HEK293 (cell line): Measurements from ENCODE around the gene VPS13D.
A peak's percentile ranks its signal among the peaks of the same experiment; 100 is the strongest.

Source experiments
- CTCF ChIA-PET: fragments of 350-600 bp; formaldehyde crosslinking; extraction: SDS; loops from one replicate; lab custom pipeline; 2021; ENCODE audit warnings: antibody characterized with exemption; lab: Yijun Ruan, JAX
- POLR2A ChIA-PET: fragments of 300-600 bp; formaldehyde crosslinking; extraction: SDS; loops from one replicate; lab custom pipeline; 2020; ENCODE audit warnings: antibody characterized with exemption, inconsistent platforms; lab: Yijun Ruan, JAX
- H3K27ac ChIP-seq: fragments of 200-500 bp; sonication (Bioruptor generic); 2 replicates; pipeline ENCODE4 v1.5.1; 2014; ENCODE audit warnings: low read depth, low read length, control low read depth, inconsistent platforms; ENCODE audit errors: extremely low read depth
- H3K36me3 ChIP-seq, 2 experiments: fragments of 200-500 bp in 1 of 2; sonication (Bioruptor generic) in 1 of 2; 1 replicate in 1 of 2; 2 replicates in 1 of 2; pipeline ENCODE4 v1.5.1; 2014 to 2017; ENCODE audit warnings: inconsistent platforms in 2 of 2, low read length in 2 of 2; ENCODE audit not compliant: control insufficient read depth in 2 of 2, insufficient read depth in 1 of 2
- H3K4me1 ChIP-seq: fragments of 200-500 bp; sonication (Bioruptor generic); 2 replicates; pipeline ENCODE4 v1.5.1; 2014; ENCODE audit warnings: mild to moderate bottlenecking, low read length, inconsistent platforms; ENCODE audit not compliant: control insufficient read depth, insufficient read depth
- H3K4me3 ChIP-seq: 2 replicates; pipeline ENCODE4 v1.5.1; 2011; ENCODE audit warnings: low read depth, mild to moderate bottlenecking, control low read depth, low read length, moderate library complexity
- H3K9me3 ChIP-seq: fragments of 200-500 bp; sonication (Bioruptor generic); 2 replicates; pipeline ENCODE4 v1.5.1; 2014; ENCODE audit warnings: low read depth, low read length, inconsistent platforms; ENCODE audit not compliant: control insufficient read depth, insufficient read depth
- BCL11B ChIP-seq: fragments of 450-650 bp; formaldehyde crosslinking; IDR thresholded peaks from 2 replicates; pipeline ENCODE4 v1.5.1; 2016; ENCODE audit warnings: low read depth, missing biosample characterization, missing genetic modification characterization
- ZEB2 ChIP-seq: fragments of 450-650 bp; formaldehyde crosslinking; IDR thresholded peaks from 2 replicates; pipeline ENCODE4 v1.5.1; 2016; ENCODE audit warnings: missing biosample characterization, missing genetic modification characterization
- ZNF114 ChIP-seq: fragments of 450-650 bp; formaldehyde crosslinking; IDR thresholded peaks from 2 replicates; pipeline ENCODE4 v1.5.0; 2017; ENCODE audit warnings: missing biosample characterization, missing genetic modification characterization
- ZNF138 ChIP-seq: fragments of 450-650 bp; formaldehyde crosslinking; IDR thresholded peaks from 2 replicates; pipeline ENCODE4 v1.5.1; 2016; ENCODE audit warnings: missing biosample characterization, missing genetic modification characterization, borderline replicate concordance
- ZNF169 ChIP-seq: fragments of 450-650 bp; formaldehyde crosslinking; IDR thresholded peaks from 2 replicates; pipeline ENCODE4 v1.5.1; 2016; ENCODE audit warnings: missing biosample characterization, missing genetic modification characterization
- ZNF18 ChIP-seq: fragments of 450-650 bp; formaldehyde crosslinking; IDR thresholded peaks from 2 replicates; pipeline ENCODE4 v1.5.1; 2016; ENCODE audit warnings: missing biosample characterization, missing genetic modification characterization
- ZNF184 ChIP-seq: fragments of 450-650 bp; IDR thresholded peaks from 2 replicates; pipeline ENCODE4 v1.5.1; 2018; ENCODE audit warnings: missing biosample characterization, mild to moderate bottlenecking, missing genetic modification characterization
- ZNF2 ChIP-seq: fragments of 450-650 bp; formaldehyde crosslinking; IDR thresholded peaks from 2 replicates; pipeline ENCODE4 v1.5.1; 2016; ENCODE audit warnings: missing biosample characterization, missing genetic modification characterization
- ZNF202 ChIP-seq: fragments of 450-650 bp; formaldehyde crosslinking; IDR thresholded peaks from 2 replicates; pipeline ENCODE4 v1.5.1; 2016; ENCODE audit warnings: missing biosample characterization, missing genetic modification characterization, borderline replicate concordance
- ZNF239 ChIP-seq: fragments of 450-650 bp; formaldehyde crosslinking; IDR thresholded peaks from 2 replicates; pipeline ENCODE4 v1.5.1; 2016; ENCODE audit warnings: missing biosample characterization, missing genetic modification characterization
- ZNF280C ChIP-seq: fragments of 450-650 bp; formaldehyde crosslinking; IDR thresholded peaks from 2 replicates; pipeline ENCODE4 v1.5.1; 2016; ENCODE audit warnings: missing biosample characterization, missing genetic modification characterization
- ZNF423 ChIP-seq: fragments of 450-650 bp; formaldehyde crosslinking; IDR thresholded peaks from 2 replicates; pipeline ENCODE4 v1.5.1; 2016; ENCODE audit warnings: missing biosample characterization, missing genetic modification characterization
- ZNF510 ChIP-seq: fragments of 450-650 bp; formaldehyde crosslinking; IDR thresholded peaks from 2 replicates; pipeline ENCODE4 v1.5.1; 2018; ENCODE audit warnings: mild to moderate bottlenecking, missing genetic modification characterization, missing biosample characterization; ENCODE audit not compliant: insufficient replicate concordance
- ZNF596 ChIP-seq: fragments of 450-650 bp; IDR thresholded peaks from 2 replicates; pipeline ENCODE4 v1.5.0; 2018; ENCODE audit warnings: missing biosample characterization, mild to moderate bottlenecking, missing genetic modification characterization, moderate library complexity
- ZNF621 ChIP-seq: fragments of 450-650 bp; formaldehyde crosslinking; IDR thresholded peaks from 2 replicates; pipeline ENCODE4 v1.5.1; 2017; ENCODE audit warnings: missing biosample characterization, missing genetic modification characterization
- ZNF701 ChIP-seq: fragments of 450-650 bp; formaldehyde crosslinking; IDR thresholded peaks from 2 replicates; pipeline ENCODE4 v1.5.1; 2016; ENCODE audit warnings: missing biosample characterization, missing genetic modification characterization
- ZNF837 ChIP-seq: fragments of 450-650 bp; formaldehyde crosslinking; IDR thresholded peaks from 2 replicates; pipeline ENCODE4 v1.5.1; 2016; ENCODE audit warnings: missing biosample characterization, missing genetic modification characterization
- ZNF843 ChIP-seq: fragments of 450-650 bp; formaldehyde crosslinking; IDR thresholded peaks from 2 replicates; pipeline ENCODE4 v1.5.1; 2016; ENCODE audit warnings: missing biosample characterization, missing genetic modification characterization
- ZXDB ChIP-seq: fragments of 450-650 bp; formaldehyde crosslinking; IDR thresholded peaks from 2 replicates; pipeline ENCODE4 v1.5.1; 2016; ENCODE audit warnings: missing biosample characterization, missing genetic modification characterization
- TF ChIP-seq, protein P1 (sequence below): fragments of 450-650 bp; formaldehyde crosslinking; IDR thresholded peaks from 2 replicates; pipeline ENCODE4 v1.5.1; 2016; ENCODE audit warnings: missing biosample characterization, missing genetic modification characterization
- TF ChIP-seq, protein P2 (sequence below): fragments of 450-650 bp; formaldehyde crosslinking; IDR thresholded peaks from 2 replicates; pipeline ENCODE4 v1.5.1; 2016; ENCODE audit warnings: missing biosample characterization, missing genetic modification characterization
- TF ChIP-seq, protein P3 (sequence below): fragments of 450-650 bp; formaldehyde crosslinking; IDR thresholded peaks from 2 replicates; pipeline ENCODE4 v1.5.1; 2016; ENCODE audit warnings: missing biosample characterization, missing genetic modification characterization

The VPS13D gene

DNA sequence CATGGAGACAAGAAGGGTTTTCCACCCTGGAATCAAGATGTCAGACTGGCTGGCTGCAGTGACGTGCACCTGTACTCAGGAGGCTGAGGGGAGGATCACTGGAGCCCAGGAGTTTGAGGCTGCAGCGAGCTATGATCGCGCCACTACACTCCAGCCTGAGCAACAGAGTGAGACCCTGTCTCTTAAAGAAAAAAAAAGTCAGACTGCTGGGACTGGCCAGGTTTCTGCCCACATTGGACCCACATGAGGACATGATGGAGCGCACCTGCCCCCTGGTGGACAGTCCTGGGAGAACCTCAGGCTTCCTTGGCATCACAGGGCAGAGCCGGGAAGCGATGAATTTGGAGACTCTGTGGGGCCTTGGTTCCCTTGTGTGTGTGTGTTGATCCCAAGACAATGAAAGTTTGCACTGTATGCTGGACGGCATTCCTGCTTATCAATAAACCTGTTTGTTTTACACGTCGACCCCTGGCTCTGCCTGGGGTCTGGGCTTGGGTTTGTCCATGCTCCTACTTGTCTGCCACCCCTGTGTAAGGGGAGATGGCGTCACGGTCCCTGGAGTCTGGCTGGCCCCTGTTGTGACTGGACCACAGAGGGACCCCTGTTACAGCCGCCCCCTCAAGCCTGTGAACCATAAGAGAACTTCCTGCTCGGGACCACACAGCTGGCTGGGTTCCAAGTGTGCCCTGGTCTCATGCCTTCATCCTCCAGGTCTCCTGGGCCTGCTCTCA lies 20.9 kb upstream of the VPS13D start (continued):
- TF ChIP-seq ZNF202, result no peak
- TF ChIP-seq, protein P1, sequence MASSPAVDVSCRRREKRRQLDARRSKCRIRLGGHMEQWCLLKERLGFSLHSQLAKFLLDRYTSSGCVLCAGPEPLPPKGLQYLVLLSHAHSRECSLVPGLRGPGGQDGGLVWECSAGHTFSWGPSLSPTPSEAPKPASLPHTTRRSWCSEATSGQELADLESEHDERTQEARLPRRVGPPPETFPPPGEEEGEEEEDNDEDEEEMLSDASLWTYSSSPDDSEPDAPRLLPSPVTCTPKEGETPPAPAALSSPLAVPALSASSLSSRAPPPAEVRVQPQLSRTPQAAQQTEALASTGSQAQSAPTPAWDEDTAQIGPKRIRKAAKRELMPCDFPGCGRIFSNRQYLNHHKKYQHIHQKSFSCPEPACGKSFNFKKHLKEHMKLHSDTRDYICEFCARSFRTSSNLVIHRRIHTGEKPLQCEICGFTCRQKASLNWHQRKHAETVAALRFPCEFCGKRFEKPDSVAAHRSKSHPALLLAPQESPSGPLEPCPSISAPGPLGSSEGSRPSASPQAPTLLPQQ, result peak; percentile 93
- no peak for TF ChIP-seq ZNF114 (tag by site-specific recombination)
- TF ChIP-seq ZNF423 (tag by site-specific recombination), result no peak
- TF ChIP-seq ZNF701 (tag by site-specific recombination), result no peak
- TF ChIP-seq ZNF2, result peak; percentile 61; the same call in 1 of the 2 replicates
- no peak for TF ChIP-seq ZNF138
- no peak for TF ChIP-seq ZNF621
- TF ChIP-seq ZNF837 (tag by site-specific recombination), result no peak
- TF ChIP-seq ZNF596 (tag by site-specific recombination), result no peak

GRCh38 chr1:12209495-12209832 lies 20.4 kb upstream of the VPS13D start:
- Histone ChIP-seq H3K9me3 (no peaks in the 10 kb centered on the region), H3K4me3 (no peak overlapping the region), H3K4me1 (no peaks in the 10 kb centered on the region), H3K27ac (no peak overlapping the region), H3K36me3 (no peaks in the 10 kb centered on the region)
- TF ChIP-seq ZEB2 (tag by site-specific recombination) (no peak), ZNF169 (tag by site-specific recombination) (no peak), ZXDB (tag by site-specific recombination) (no peak), BCL11B (tag by site-specific recombination) (no peak), ZNF280C (no peak), ZNF239 (tag by site-specific recombination) (no peak), ZNF843 (no peak), ZNF510 (no peak), ZNF18 (no peak), ZNF184 (tag by site-specific recombination) (no peak)
- TF ChIP-seq, protein P2, sequence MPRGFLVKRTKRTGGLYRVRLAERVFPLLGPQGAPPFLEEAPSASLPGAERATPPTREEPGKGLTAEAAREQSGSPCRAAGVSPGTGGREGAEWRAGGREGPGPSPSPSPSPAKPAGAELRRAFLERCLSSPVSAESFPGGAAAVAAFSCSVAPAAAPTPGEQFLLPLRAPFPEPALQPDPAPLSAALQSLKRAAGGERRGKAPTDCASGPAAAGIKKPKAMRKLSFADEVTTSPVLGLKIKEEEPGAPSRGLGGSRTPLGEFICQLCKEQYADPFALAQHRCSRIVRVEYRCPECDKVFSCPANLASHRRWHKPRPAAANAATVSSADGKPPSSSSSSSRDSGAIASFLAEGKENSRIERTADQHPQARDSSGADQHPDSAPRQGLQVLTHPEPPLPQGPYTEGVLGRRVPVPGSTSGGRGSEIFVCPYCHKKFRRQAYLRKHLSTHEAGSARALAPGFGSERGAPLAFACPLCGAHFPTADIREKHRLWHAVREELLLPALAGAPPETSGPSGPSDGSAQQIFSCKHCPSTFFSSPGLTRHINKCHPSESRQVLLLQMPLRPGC (tag by site-specific recombination), result no peak
- TF ChIP-seq, protein P3, sequence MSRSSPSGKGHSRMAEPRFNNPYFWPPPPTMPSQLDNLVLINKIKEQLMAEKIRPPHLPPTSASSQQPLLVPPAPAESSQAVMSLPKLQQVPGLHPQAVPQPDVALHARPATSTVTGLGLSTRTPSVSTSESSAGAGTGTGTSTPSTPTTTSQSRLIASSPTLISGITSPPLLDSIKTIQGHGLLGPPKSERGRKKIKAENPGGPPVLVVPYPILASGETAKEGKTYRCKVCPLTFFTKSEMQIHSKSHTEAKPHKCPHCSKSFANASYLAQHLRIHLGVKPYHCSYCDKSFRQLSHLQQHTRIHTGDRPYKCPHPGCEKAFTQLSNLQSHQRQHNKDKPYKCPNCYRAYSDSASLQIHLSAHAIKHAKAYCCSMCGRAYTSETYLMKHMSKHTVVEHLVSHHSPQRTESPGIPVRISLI (tag by site-specific recombination), result no peak
- POLR2A ChIA-PET, result interaction anchor here (1.2 kb wide), 1 partner anchor 85 kb away, joined by 4 read pairs; no protein-coding TSS in a partner anchor
- CTCF ChIA-PET, result interaction anchor here (0.6 to 8.1 kb wide), 8 partner anchors 19 to 412 kb away, joined by 3 to 300 read pairs (median 4); no protein-coding TSS in a partner anchor
